ACC112 (cell line): ENCODE measurements around the gene UST.

ENCODE experiments used
- H2AFZ ChIP-seq: fragments of 200-600 bp; sonication (generic); one replicate; pipeline ENCODE4 v1.6.0; 2017; ENCODE audit warnings: antibody characterized with exemption, low read length; ENCODE audit not compliant: unreplicated experiment
- H3K27ac ChIP-seq: fragments of 200-600 bp; sonication (generic); 2 replicates; pipeline ENCODE4 v1.5.1; 2014; ENCODE audit warnings: low read depth, mild to moderate bottlenecking, antibody characterized with exemption, low read length, moderate library complexity
- H3K27me3 ChIP-seq: fragments of 200-600 bp; sonication (generic); 2 replicates; pipeline ENCODE4 v1.6.1; 2014; ENCODE audit warnings: mild to moderate bottlenecking, antibody characterized with exemption, low read length, moderate library complexity, mixed read lengths; ENCODE audit not compliant: insufficient read depth
- H3K36me3 ChIP-seq: fragments of 200-600 bp; sonication (generic); 2 replicates; pipeline ENCODE4 v1.6.1; 2016; ENCODE audit warnings: mild to moderate bottlenecking, antibody characterized with exemption, low read length, moderate library complexity, mixed read lengths; ENCODE audit not compliant: insufficient read depth
- H3K4me1 ChIP-seq: fragments of 200-600 bp; sonication (generic); one replicate; pipeline ENCODE4 v1.6.1; 2016; ENCODE audit warnings: low read length, mixed read lengths; ENCODE audit not compliant: insufficient read depth, unreplicated experiment, control insufficient read depth
- H3K4me3 ChIP-seq: fragments of 200-600 bp; sonication (generic); 2 replicates; pipeline ENCODE4 v1.5.1; 2014; ENCODE audit warnings: mild to moderate bottlenecking, low read depth, low read length
- H3K79me2 ChIP-seq: fragments of 200-600 bp; sonication (generic); one replicate; pipeline ENCODE4 v1.6.0; 2016; ENCODE audit warnings: low read length; ENCODE audit not compliant: control insufficient read depth, unreplicated experiment, insufficient read depth

UST gene

GRCh38 chr6:148986608-148987007, 239.8 kb downstream of the UST start:
- Histone ChIP-seq H3K79me2 (no peaks in the 10 kb centered on the region), H3K4me1 (no peaks in the 10 kb centered on the region), H3K36me3 (no peaks in the 10 kb centered on the region; the same call in 1 of the 2 replicates), H3K27ac (no peak overlapping the region), H2AFZ (no peak overlapping the region), H3K4me3 (no peak overlapping the region), H3K27me3 (no peaks in the 10 kb centered on the region)

GRCh38 chr6:148987982-148988381, 241.2 kb downstream of the UST start:
- Histone ChIP-seq H3K36me3 (no peaks in the 10 kb centered on the region; the same call in 1 of the 2 replicates), H3K27ac (no peak overlapping the region), H3K27me3 (no peaks in the 10 kb centered on the region), H2AFZ (no peak overlapping the region), H3K79me2 (no peaks in the 10 kb centered on the region), H3K4me3 (no peak overlapping the region), H3K4me1 (no peaks in the 10 kb centered on the region)

- no peak overlapping the region for H2AFZ ChIP-seq
- no peaks in the 10 kb centered on the region for H3K4me1 ChIP-seq
- no peaks in the 10 kb centered on the region for H3K36me3 ChIP-seq
- H3K4me3 ChIP-seq: no peak overlapping the region
- H3K27me3 ChIP-seq: no peaks in the 10 kb centered on the region
- H3K79me2 ChIP-seq: no peaks in the 10 kb centered on the region
- H3K27ac ChIP-seq: no peak overlapping the region
Measured at GRCh38 chr6:148989585-148989984, 242.8 kb downstream of the UST start.

GRCh38 chr6:148990403-148990802, 243.6 kb downstream of the UST start:
- Histone ChIP-seq H3K4me3 (no peak overlapping the region), H3K4me1 (no peaks in the 10 kb centered on the region), H3K27ac (no peak overlapping the region), H3K36me3 (no peaks in the 10 kb centered on the region), H3K79me2 (no peaks in the 10 kb centered on the region), H2AFZ (no peak overlapping the region), H3K27me3 (no peaks in the 10 kb centered on the region)

- H2AFZ ChIP-seq: no peak overlapping the region
- no peaks in the 10 kb centered on the region for H3K27me3 ChIP-seq
- H3K4me3 ChIP-seq: no peak overlapping the region
- no peaks in the 10 kb centered on the region for H3K79me2 ChIP-seq
- H3K27ac ChIP-seq: no peak overlapping the region
- H3K36me3 ChIP-seq: peaks cover 9% of the 10 kb centered on the region
- peaks cover 36% of the 10 kb centered on the region for H3K4me1 ChIP-seq
Measured at GRCh38 chr6:148996815-148997214, 250.0 kb downstream of the UST start.

GRCh38 chr6:148997865-148998264, 251.0 kb downstream of the UST start:
- Histone ChIP-seq H3K4me3 (no peak overlapping the region), H2AFZ (no peak overlapping the region), H3K27ac (peak overlapping the region; percentile 13; the same call in 1 of the 2 replicates), H3K4me1 (peaks cover 36% of the 10 kb centered on the region), H3K36me3 (peaks cover 11% of the 10 kb centered on the region), H3K27me3 (no peaks in the 10 kb centered on the region), H3K79me2 (no peaks in the 10 kb centered on the region)

- Histone ChIP-seq H3K79me2 (no peaks in the 10 kb centered on the region), H3K36me3 (peaks cover 11% of the 10 kb centered on the region), H3K27me3 (no peaks in the 10 kb centered on the region), H3K4me1 (peaks cover 36% of the 10 kb centered on the region), H3K27ac (peak overlapping the region; percentile 71), H2AFZ (no peak overlapping the region), H3K4me3 (no peak overlapping the region)
Measured at GRCh38 chr6:148998704-148999103, 251.9 kb downstream of the UST start.

GRCh38 chr6:148999501-148999900, 252.7 kb downstream of the UST start:
- peaks cover 36% of the 10 kb centered on the region for H3K4me1 ChIP-seq
- H3K4me3 ChIP-seq: peak overlapping the region; percentile 30; the same call in 1 of the 2 replicates
- no peaks in the 10 kb centered on the region for H3K27me3 ChIP-seq
- H2AFZ ChIP-seq: no peak overlapping the region
- H3K27ac ChIP-seq: peak overlapping the region; percentile 71
- peaks cover 11% of the 10 kb centered on the region for H3K36me3 ChIP-seq
- no peaks in the 10 kb centered on the region for H3K79me2 ChIP-seq

- H3K27ac ChIP-seq: peak overlapping the region; percentile 71
Measured at GRCh38 chr6:148999929-149000468, 253.2 kb downstream of the UST start.

GRCh38 chr6:149001422-149001821, 254.6 kb downstream of the UST start:
- Histone ChIP-seq H3K27ac (no peak overlapping the region), H2AFZ (no peak overlapping the region), H3K36me3 (peaks cover 11% of the 10 kb centered on the region), H3K4me1 (peaks cover 35% of the 10 kb centered on the region), H3K4me3 (no peak overlapping the region), H3K27me3 (no peaks in the 10 kb centered on the region), H3K79me2 (no peaks in the 10 kb centered on the region)

More at GRCh38 chr6:148999929-149000468, 253.2 kb downstream of the UST start:
- Histone ChIP-seq H3K27me3 (no peaks in the 10 kb centered on the region), H3K4me1 (peaks cover 36% of the 10 kb centered on the region), H2AFZ (no peak overlapping the region), H3K79me2 (no peaks in the 10 kb centered on the region), H3K4me3 (peak overlapping the region; percentile 30; the same call in 1 of the 2 replicates), H3K36me3 (peaks cover 11% of the 10 kb centered on the region)

GRCh38 chr6:149003560-149003959, 256.7 kb downstream of the UST start:
- Histone ChIP-seq H3K4me3 (no peak overlapping the region), H3K27me3 (no peaks in the 10 kb centered on the region), H2AFZ (no peak overlapping the region), H3K27ac (no peak overlapping the region), H3K4me1 (peaks cover 19% of the 10 kb centered on the region), H3K79me2 (no peaks in the 10 kb centered on the region), H3K36me3 (peaks cover 11% of the 10 kb centered on the region)
